HEK293T (cell line): ENCODE measurements around the gene ZNF76.
"Not testable (repeated sequence)": the region's sequence is repeated elsewhere in the genome, so short reads cannot be mapped to it uniquely, and the experiment has no call there.

Experiments used
- CTCF ChIA-PET: fragments of 350-600 bp; formaldehyde crosslinking; extraction: SDS; loops from one replicate; lab custom pipeline; 2021; ENCODE audit warnings: antibody characterized with exemption, inconsistent platforms; lab: Yijun Ruan, JAX
- POLR2A ChIA-PET: fragments of 350-600 bp; formaldehyde crosslinking; extraction: SDS; loops from one replicate; lab custom pipeline; 2020; ENCODE audit warnings: antibody characterized with exemption, inconsistent platforms; lab: Yijun Ruan, JAX
- DNase-seq: peaks from one replicate; pipeline ENCODE4 v3.0.0; 2012; ENCODE audit warnings: mixed read lengths; ENCODE audit errors: extremely low spot score
- ARNT ChIP-seq: fragments of 450-650 bp; IDR thresholded peaks from 2 replicates; pipeline ENCODE4 v1.6.1; 2017; ENCODE audit warnings: mild to moderate bottlenecking
- BHLHE40 ChIP-seq: fragments of 450-650 bp; IDR thresholded peaks from 2 replicates; pipeline ENCODE4 v1.6.1; 2016; ENCODE audit warnings: mild to moderate bottlenecking, moderate library complexity, borderline replicate concordance
- CTBP1 ChIP-seq: fragments of 450-650 bp; IDR thresholded peaks from 2 replicates; pipeline ENCODE4 v1.6.1; 2016; ENCODE audit warnings: borderline replicate concordance
- ELF4 ChIP-seq: fragments of 450-650 bp; IDR thresholded peaks from 2 replicates; pipeline ENCODE4 v1.6.1; 2017; ENCODE audit warnings: antibody characterized with exemption
- FOXA1 ChIP-seq: fragments of 450-650 bp; IDR thresholded peaks from 2 replicates; pipeline ENCODE4 v1.6.1; 2016; ENCODE audit warnings: mild to moderate bottlenecking
- FOXK2 ChIP-seq: fragments of 450-650 bp; IDR thresholded peaks from 2 replicates; pipeline ENCODE4 v1.6.1; 2016; ENCODE audit warnings: mild to moderate bottlenecking
- FOXM1 ChIP-seq: fragments of 450-650 bp; IDR thresholded peaks from 2 replicates; pipeline ENCODE4 v1.6.1; 2017; ENCODE audit warnings: mild to moderate bottlenecking, borderline replicate concordance
- HDGF ChIP-seq: fragments of 450-650 bp; IDR thresholded peaks from 2 replicates; pipeline ENCODE4 v1.6.1; 2017; ENCODE audit warnings: antibody characterized with exemption, borderline replicate concordance
- L3MBTL2 ChIP-seq: fragments of 450-650 bp; conservative IDR thresholded peaks from 2 replicates; pipeline ENCODE4 v1.6.1; 2016; ENCODE audit warnings: mild to moderate bottlenecking
- LEF1 ChIP-seq: fragments of 450-650 bp; IDR thresholded peaks from 2 replicates; pipeline ENCODE4 v1.6.1; 2017; ENCODE audit warnings: mild to moderate bottlenecking, borderline replicate concordance
- NFRKB ChIP-seq: fragments of 450-650 bp; IDR thresholded peaks from 2 replicates; pipeline ENCODE4 v1.6.1; 2016; ENCODE audit warnings: mild to moderate bottlenecking, moderate library complexity
- SP1 ChIP-seq: fragments of 450-650 bp; IDR thresholded peaks from 2 replicates; pipeline ENCODE4 v1.6.1; 2017
- SUZ12 ChIP-seq: fragments of 450-650 bp; IDR thresholded peaks from 2 replicates; pipeline ENCODE4 v1.6.1; 2016; ENCODE audit warnings: mild to moderate bottlenecking
- TARDBP ChIP-seq: fragments of 450-650 bp; IDR thresholded peaks from 2 replicates; pipeline ENCODE4 v1.6.1; 2016
- ZNF384 ChIP-seq: fragments of 450-650 bp; IDR thresholded peaks from 2 replicates; pipeline ENCODE4 v1.6.1; 2016
- TF ChIP-seq, protein P1 (sequence below): fragments of 450-650 bp; IDR thresholded peaks from 2 replicates; pipeline ENCODE4 v1.6.1; 2016

ZNF76 gene

DNA sequence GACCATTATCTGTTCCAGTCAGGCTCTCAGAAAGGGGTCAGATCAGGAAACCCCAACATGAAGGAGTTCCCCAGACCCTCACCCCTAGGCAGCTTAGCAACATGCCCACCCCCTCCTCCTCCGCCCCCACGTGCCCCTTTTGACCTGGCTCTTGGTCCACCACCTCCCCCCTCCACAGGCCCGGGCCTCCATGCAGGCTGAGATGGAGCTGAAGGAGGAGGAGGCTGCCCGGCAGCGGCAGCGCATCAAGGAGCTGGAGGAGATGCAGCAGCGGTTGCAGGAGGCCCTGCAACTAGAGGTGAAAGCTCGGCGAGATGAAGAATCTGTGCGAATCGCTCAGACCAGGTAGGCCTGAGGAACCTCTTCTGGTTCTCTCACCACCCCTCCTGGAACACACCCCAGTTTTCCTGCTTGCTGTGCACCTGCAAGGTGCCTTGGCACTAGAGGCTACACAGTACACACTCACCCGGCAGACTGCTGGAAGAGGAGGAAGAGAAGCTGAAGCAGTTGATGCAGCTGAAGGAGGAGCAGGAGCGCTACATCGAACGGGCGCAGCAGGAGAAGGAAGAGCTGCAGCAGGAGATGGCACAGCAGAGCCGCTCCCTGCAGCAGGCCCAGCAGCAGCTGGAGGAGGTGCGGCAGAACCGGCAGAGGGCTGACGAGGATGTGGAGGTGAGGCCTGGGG, 60.0 kb downstream of the ZNF76 start:
- TF ChIP-seq LEF1 (no peak), BHLHE40 (no peak), NFRKB (no peak), SP1 (no peak), ARNT (no peak), ELF4 (no peak), FOXK2 (no peak), FOXM1 (no peak)
- CTCF ChIA-PET = interaction anchor here (1.8 kb wide), 1 partner anchor 22 kb away, joined by 5 read pairs; the partner anchor contains the start of gene PPARD

DNA sequence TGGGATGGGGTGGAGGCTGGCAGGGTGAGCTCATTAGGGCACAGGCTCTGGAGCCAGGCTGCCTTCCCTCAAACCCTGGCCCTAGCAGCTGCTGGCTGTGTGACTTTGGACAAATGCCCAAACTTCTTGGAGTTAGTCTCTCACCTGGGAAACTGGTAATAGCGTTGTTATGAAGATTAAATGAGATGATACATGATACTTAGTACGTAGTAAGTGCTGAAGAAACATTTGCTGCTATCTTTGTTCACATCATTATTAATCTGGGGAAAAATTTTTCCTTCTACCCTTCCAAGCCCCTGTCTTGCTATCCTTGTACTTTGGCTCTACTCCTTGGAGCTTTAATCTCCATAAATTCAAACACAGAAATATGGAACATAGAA, 60.5 kb downstream of the ZNF76 start:
- TF ChIP-seq TARDBP (no peak), FOXM1 (no peak), LEF1 (no peak), FOXA1 (no peak), SP1 (no peak), ARNT (no peak), HDGF (no peak), ELF4 (no peak), FOXK2 (no peak), L3MBTL2 (no peak)
- no peak for DNase-seq
- ChIA-PET CTCF (interaction anchor here (1.8 kb wide), 1 partner anchor 22 kb away, joined by 5 read pairs; the partner anchor contains the start of gene PPARD), POLR2A (interaction anchor here (0.6 to 0.8 kb wide), 2 partner anchors 61 to 1991 kb away, joined by 3 read pairs; partner anchors contain the start of gene ZNF76)

More for the DNA sequence above, 60.0 kb downstream of the ZNF76 start:
- POLR2A ChIA-PET = interaction anchor here (0.6 to 1.8 kb wide), 5 partner anchors 8 to 1990 kb away, joined by 3 to 9 read pairs (median 5); partner anchors contain the start of genes PPARD and ZNF76
- DNase-seq = no peak

DNA sequence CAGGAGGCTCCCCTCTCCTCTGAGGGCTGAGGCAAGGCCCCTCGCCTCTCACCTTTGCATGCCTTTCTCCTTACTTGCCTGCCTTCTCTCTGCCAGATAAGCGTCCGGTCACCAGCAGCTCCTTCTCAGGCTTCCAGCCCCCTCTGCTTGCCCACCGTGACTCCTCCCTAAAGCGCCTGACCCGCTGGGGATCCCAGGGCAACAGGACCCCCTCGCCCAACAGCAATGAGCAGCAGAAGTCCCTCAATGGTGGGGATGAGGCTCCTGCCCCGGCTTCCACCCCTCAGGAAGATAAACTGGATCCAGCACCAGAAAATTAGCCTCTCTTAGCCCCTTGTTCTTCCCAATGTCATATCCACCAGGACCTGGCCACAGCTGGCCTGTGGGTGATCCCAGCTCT, 61.6 kb downstream of the ZNF76 start:
- CTCF ChIA-PET = interaction anchor here (1.8 kb wide), 1 partner anchor 21 kb away, joined by 5 read pairs; the partner anchor contains the start of gene PPARD
- DNase-seq = no peak
- POLR2A ChIA-PET = no interaction called here
- TF ChIP-seq SUZ12 (no peak), CTBP1 (no peak), ELF4 (no peak), BHLHE40 (no peak), FOXM1 (no peak), SP1 (no peak), HDGF (no peak), LEF1 (no peak), NFRKB (no peak), L3MBTL2 (no peak), TARDBP (no peak), FOXA1 (no peak), ARNT (no peak), FOXK2 (no peak), ZNF384 (no peak)
- TF ChIP-seq, protein P1, sequence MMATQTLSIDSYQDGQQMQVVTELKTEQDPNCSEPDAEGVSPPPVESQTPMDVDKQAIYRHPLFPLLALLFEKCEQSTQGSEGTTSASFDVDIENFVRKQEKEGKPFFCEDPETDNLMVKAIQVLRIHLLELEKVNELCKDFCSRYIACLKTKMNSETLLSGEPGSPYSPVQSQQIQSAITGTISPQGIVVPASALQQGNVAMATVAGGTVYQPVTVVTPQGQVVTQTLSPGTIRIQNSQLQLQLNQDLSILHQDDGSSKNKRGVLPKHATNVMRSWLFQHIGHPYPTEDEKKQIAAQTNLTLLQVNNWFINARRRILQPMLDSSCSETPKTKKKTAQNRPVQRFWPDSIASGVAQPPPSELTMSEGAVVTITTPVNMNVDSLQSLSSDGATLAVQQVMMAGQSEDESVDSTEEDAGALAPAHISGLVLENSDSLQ = no peak

GRCh38 chr6:35327349-35328027, 68.0 kb downstream of the ZNF76 start:
- ChIA-PET CTCF (interaction anchor here (0.6 to 1.4 kb wide), 9 partner anchors 9 to 122 kb away, joined by 3 to 13 read pairs (median 4); partner anchors contain the start of gene ZNF76), POLR2A (interaction anchor here (1.4 to 2.3 kb wide), 2 partner anchors 9 to 125 kb away, joined by 3 to 9 read pairs; partner anchors contain the start of gene FANCE)
- TF ChIP-seq, protein P1 = no peak
- TF ChIP-seq ELF4 (no peak), FOXM1 (no peak), CTBP1 (no peak), NFRKB (no peak), ZNF384 (no peak), ARNT (no peak), L3MBTL2 (no peak), FOXA1 (no peak), TARDBP (no peak), SP1 (no peak), FOXK2 (no peak)
- DNase-seq = peak; percentile 72

DNA sequence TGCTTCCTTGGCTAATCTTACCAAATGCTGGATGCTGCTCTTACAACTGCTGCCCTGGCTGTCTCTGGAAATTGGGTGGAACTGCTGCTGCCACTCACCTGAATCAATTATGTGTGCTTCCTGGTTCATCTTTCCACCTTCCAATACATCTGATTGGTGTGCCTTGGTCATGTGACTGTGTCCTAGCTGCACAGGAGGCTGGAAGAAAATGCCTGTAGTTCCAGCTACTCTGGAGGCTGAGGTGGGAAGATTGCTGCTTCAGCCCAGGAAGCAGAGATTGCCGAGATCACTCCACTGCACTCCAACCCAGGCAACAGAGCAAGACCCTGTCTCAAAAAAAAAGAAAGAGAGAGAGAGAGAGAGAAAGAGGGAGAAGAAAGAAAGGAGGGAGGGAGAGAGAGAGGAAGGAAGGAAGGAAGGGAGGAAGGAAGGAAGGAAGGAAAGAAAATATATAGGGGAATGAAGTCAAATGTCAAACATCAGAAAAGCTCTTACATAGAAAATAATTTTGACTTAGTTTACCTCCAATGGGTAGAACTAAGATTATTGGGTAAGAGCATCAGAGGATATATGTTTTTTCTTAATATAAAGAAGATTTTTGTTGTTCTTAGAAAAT, 68.7 kb downstream of the ZNF76 start:
- CTCF ChIA-PET = interaction anchor here (0.6 to 1.4 kb wide), 8 partner anchors 10 to 122 kb away, joined by 3 to 13 read pairs (median 4); partner anchors contain the start of gene ZNF76
- POLR2A ChIA-PET = interaction anchor here (1.4 to 2.3 kb wide), 2 partner anchors 10 to 124 kb away, joined by 3 to 9 read pairs; partner anchors contain the start of gene FANCE
- no peak for TF ChIP-seq SUZ12
- no peak for TF ChIP-seq FOXA1
- TF ChIP-seq FOXM1 = no peak
- TF ChIP-seq LEF1 = no peak
- TF ChIP-seq ARNT = no peak
- TF ChIP-seq, protein P1 = no peak
- no peak for TF ChIP-seq TARDBP
- no peak for TF ChIP-seq ZNF384
- TF ChIP-seq SP1 = no peak
- TF ChIP-seq HDGF = no peak
- TF ChIP-seq FOXK2 = no peak
- no peak for TF ChIP-seq ELF4
- TF ChIP-seq BHLHE40 = no peak
- peak; percentile 9 for DNase-seq

- CTCF ChIA-PET = interaction anchor here (0.6 to 1.4 kb wide), 2 partner anchors 26 to 593 kb away, joined by 3 to 4 read pairs; no protein-coding TSS in a partner anchor
- POLR2A ChIA-PET, DNase-seq: not testable (repeated sequence)
Measured at GRCh38 chr6:35328965-35329364, 69.4 kb downstream of the ZNF76 start.
